Measurements from ENCODE around the gene GAA.
A peak's percentile ranks its signal among the peaks of the same experiment; 100 is the strongest.

Gene GAA

DNA sequence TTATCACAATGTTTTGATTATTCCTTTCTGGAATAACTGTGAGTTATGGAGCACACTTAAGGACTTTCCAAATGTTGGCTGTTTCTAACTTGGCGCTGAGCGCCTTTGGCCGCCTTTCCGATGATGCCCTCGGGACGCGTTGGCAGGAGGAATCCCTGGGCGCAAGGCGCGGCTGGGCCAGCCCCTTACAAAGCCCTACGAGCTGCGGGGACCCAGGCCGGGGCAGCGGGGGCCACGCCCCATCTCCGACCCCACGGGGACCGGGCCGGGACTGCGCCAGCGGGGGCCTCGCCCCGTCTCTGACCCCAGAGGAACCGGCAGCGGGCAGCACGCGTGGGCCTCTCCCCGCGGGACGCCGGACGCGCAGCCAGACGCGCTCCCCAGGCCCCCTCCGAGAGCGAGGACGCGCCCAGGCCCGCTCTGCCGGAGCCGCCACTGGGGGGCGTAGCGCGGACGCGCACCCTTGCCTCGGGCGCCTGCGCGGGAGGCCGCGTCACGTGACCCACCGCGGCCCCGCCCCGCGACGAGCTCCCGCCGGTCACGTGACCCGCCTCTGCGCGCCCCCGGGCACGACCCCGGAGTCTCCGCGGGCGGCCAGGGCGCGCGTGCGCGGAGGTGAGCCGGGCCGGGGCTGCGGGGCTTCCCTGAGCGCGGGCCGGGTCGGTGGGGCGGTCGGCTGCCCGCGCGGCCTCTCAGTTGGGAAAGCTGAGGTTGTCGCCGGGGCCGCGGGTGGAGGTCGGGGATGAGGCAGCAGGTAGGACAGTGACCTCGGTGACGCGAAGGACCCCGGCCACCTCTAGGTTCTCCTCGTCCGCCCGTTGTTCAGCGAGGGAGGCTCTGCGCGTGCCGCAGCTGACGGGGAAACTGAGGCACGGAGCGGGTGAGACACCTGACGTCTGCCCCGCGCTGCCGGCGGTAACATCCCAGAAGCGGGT, at the start of gene GAA:
Gene GAA (plus strand): TSS at position 571 of the 935 bp plus-strand sequence. CDS start 3,006 bp downstream, outside the sequence.
- peak; percentile 100 for DNase-seq (ENCODE audit: low spot score)
- TF ChIP-seq, protein P1, sequence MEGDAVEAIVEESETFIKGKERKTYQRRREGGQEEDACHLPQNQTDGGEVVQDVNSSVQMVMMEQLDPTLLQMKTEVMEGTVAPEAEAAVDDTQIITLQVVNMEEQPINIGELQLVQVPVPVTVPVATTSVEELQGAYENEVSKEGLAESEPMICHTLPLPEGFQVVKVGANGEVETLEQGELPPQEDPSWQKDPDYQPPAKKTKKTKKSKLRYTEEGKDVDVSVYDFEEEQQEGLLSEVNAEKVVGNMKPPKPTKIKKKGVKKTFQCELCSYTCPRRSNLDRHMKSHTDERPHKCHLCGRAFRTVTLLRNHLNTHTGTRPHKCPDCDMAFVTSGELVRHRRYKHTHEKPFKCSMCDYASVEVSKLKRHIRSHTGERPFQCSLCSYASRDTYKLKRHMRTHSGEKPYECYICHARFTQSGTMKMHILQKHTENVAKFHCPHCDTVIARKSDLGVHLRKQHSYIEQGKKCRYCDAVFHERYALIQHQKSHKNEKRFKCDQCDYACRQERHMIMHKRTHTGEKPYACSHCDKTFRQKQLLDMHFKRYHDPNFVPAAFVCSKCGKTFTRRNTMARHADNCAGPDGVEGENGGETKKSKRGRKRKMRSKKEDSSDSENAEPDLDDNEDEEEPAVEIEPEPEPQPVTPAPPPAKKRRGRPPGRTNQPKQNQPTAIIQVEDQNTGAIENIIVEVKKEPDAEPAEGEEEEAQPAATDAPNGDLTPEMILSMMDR (IDR thresholded peaks at IDR 0.05; ENCODE audit: extremely low read depth, insufficient read depth, missing control alignments), result peak; percentile 95
- in situ Hi-C loops (cut with MboI; ENCODE audit: low pct_unique_long_range_greater_than_20kb, low sequenced_read_pairs, unreplicated experiment), result no loop called here

DNA sequence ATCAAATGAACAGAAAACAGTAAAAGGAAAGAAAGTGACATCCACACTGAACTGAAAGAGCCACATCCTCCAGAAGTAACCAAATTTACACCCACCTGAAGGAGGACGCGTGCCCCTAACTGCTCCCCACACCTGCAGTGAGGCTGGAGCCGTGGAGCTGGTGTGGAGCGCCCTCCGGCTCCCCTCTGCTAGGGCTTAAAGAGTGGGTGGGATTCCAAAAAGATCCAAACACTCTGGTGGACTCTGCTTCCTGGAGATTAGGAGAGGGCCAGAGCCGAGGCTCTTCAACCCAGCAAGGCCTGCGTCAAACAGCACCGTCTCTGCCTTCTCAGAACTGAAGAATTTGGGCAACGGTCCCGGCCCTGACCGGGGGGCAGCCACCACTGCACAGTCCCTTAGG, 49.7 kb upstream of the GAA start:
- TF ChIP-seq, protein P1 (IDR thresholded peaks at IDR 0.05; ENCODE audit: extremely low read depth, insufficient read depth, missing control alignments), result no peak
- in situ Hi-C loops (cut with MboI; ENCODE audit: low pct_unique_long_range_greater_than_20kb, low sequenced_read_pairs, unreplicated experiment), result no loop called here
- no peak for DNase-seq (ENCODE audit: low spot score)

DNA sequence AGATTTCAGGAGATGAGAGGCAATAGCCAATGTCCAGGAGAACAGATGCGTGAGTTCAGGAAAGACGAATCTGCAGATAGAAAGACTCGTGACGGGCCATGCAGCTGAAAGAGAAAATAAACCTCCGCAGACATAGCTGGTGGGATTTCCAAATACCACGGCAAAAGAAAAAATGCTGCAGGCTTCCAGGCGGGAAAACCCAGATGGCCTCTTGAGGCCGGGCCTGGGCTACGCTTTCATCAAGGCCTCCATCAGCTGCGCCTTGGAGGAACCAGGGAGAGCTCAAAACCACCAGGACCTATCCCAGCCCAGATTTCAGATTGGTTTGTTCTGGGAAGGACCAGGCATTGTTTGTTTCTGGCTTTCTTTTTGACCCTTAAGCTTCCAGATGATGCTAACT, 48.3 kb upstream of the GAA start:
- DNase-seq (ENCODE audit: low spot score), result no peak
- in situ Hi-C loops (cut with MboI; ENCODE audit: low pct_unique_long_range_greater_than_20kb, low sequenced_read_pairs, unreplicated experiment), result no loop called here
- TF ChIP-seq, protein P1 (IDR thresholded peaks at IDR 0.05; ENCODE audit: extremely low read depth, insufficient read depth, missing control alignments), result no peak

DNA sequence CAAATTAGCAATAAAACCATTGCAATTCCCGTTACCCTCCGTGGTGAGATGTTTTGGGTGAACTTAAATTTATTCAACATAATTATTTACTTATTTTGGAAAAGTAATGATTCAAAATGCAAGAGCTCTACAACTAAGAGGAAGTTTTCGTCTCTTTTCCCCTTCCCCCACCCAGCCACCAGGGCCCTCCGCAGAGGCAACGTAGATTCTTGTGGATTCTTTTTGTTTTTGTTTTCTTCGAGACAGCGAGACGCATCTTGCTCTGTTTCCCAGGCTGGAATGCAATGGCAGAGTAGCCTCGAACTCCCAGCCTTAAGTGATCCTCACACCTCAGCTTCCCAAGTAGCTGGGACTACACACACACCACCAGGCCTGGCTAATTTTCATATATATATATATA, 45.8 kb upstream of the GAA start:
- no peak for DNase-seq (ENCODE audit: low spot score)
- TF ChIP-seq, protein P1 (IDR thresholded peaks at IDR 0.05; ENCODE audit: extremely low read depth, insufficient read depth, missing control alignments), result no peak
- in situ Hi-C loops (cut with MboI; ENCODE audit: low pct_unique_long_range_greater_than_20kb, low sequenced_read_pairs, unreplicated experiment), result no loop called here

DNA sequence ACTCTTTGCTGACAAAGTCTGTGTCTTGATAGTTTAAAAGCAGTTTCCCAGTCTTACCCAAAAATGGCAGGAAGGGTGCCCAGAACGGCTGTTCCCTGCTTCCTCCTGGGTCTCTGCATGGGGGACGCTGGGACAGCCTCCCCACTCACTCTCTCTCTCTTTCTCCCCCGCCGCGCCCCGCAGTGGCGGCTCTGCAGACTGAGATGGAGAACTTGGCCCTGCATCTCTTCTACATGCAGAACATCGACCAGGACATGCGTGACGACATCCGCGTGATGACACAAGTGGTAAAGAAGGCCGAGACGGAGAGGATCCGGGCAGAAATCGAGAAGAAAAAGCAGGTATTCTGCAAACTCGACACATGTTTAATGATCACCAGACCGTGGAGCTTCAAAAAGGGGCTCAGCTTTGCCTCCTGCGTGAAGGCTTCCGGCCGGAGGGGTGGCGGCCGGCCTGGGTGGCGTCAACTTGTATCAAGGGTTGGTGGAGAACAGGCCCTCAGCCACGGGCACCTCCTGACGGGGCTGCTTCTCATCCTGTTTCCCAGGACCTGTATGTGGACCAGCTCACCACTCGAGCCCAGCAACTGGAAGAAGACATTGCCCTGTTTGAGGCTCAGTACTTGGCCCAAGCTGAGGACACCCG, 42.9 kb upstream of the GAA start:
- DNase-seq (ENCODE audit: low spot score), result no peak
- TF ChIP-seq, protein P1 (IDR thresholded peaks at IDR 0.05; ENCODE audit: extremely low read depth, insufficient read depth, missing control alignments), result no peak
- in situ Hi-C loops (cut with MboI; ENCODE audit: low pct_unique_long_range_greater_than_20kb, low sequenced_read_pairs, unreplicated experiment), result no loop called here

GRCh38 chr17:80060644-80061043, 40.7 kb upstream of the GAA start:
- in situ Hi-C loops (cut with MboI; ENCODE audit: low pct_unique_long_range_greater_than_20kb, low sequenced_read_pairs, unreplicated experiment), result no loop called here
- TF ChIP-seq, protein P1 (IDR thresholded peaks at IDR 0.05; ENCODE audit: extremely low read depth, insufficient read depth, missing control alignments), result no peak

More at GRCh38 chr17:80060644-80061043, 40.7 kb upstream of the GAA start:
- DNase-seq (ENCODE audit: low spot score), result no peak
